ENCODE data around the gene KCP.

KCP gene

DNA sequence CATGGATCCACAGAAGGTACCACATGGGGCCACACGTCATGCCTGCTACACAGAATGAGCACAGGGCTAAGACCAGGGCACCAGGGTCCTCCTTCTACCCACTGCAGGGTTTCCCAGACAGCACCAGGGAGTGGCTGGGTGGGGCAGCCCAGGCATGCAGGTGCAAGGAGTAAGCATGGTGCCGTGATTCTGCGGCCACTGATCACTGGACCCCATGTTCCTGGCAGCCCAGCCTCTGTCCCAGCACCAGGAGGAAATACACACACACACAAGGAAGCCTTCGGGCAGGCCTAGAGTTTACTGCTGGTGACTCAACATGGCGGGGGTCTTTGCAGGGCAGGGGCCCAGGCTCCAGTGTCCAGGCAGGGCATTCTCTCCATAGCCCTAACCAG is 33.9 kb downstream of the KCP start:
- no peak for DNase-seq (ENCODE audit: low read depth in 2 of 3, low spot score in 2 of 3)

DNA sequence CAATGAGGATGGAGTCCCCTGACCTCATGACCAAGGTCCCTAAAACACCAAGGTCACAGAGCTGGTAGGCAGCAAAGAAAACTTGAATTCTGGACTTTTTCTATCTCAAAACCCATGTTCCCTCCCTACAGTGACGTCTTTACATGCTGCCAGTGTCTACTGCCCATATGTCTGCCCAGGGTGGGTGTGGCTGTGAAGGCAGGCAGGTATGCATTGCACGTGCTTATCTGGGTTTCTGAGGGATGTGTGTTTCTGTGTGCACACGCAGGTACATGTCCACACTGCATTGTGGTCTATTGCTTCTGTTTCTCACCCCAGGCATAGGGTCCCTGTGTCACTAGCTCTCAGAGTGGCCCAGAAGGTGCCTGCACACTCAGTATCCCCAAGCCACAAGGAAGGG is 34.4 kb downstream of the KCP start:
- DNase-seq (ENCODE audit: low read depth in 2 of 3, low spot score in 2 of 3), result no peak

DNA sequence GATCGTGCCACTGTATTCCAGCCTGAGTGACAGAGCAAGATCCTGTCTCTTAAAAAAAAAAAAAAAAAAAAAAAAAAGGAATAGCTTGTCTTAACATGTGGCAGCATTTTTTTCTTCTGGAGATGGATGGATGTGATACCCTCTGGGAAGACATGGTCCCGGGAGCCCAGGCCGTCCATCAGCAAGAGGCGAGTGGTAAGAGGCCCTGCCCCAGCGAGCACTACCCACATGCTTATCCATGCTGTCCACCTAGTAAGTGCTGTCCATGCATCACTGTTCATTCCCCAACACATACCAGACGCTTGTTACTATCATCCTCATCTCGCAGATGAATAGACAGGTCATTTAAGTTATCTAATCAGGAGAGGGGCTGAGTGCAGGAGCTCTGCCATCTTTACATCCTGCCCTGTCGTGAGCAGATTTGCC is 35.0 kb downstream of the KCP start:
- DNase-seq (ENCODE audit: low read depth in 2 of 3, low spot score in 2 of 3), result no peak

DNA sequence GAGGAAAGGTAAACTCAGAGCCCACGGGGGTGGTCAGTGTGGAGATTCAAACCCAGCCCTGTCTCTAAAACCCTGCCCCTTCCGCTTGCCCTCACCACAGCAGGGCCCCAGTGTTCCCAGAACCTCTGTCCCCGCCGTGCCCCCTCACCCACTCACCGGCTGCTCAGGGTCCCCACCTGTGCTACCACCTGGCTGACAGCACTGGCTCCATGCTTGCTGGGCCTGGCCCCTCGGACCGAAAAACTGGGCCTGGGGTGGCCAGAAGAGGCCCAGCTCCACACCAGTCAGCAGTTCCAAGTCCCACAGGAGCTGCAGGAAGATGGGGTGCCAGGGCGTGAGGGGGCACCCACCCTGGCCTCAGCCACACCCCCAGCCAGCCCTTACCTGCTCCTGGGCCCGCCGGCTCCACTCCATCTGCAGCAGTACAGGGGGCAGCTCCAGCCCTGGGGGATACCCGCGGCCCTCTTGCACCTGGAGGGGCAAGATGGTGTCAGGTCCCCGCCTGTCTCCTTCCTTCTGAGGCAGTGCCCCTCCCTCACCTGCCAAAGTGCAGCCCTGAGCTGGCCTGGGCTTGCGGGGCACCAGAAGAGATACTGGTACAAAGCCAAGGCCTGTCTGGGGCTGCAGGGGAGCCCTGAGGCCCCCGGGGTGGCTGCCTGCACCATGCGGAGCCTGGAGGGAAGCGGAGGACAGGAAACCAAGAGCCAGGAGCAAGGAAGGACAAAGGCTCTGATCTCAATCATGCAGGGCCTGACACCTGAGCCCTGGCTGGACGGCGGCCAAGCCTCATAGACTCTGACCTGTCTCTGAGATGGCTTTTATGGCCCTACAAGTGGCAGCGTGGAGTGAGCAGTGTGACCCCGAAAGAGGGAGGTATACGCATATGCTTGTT is 36.1 kb downstream of the KCP start:
- DNase-seq (ENCODE audit: low read depth in 2 of 3, low spot score in 2 of 3), result no peak

DNA sequence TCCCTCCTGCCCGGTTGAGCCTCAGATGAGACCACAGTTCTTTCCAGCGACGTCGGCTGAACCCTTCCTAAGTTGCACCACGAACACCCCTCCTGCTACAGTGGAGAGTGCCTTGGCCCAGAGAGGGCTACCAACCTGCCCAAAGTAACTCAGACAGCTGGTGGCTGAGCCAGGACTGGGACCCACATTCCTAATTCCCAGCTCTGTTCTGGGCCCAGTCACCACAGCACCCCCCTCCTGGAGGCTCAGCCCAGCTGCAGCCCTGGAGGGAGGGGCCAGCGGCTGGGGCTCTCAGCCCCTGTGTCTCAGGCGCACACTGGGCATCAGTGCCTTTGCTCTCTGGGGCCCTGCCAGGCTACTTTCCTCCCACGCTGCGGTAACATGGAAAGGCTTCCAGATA is 37.3 kb downstream of the KCP start:
- no peak for DNase-seq (ENCODE audit: low read depth in 2 of 3, low spot score in 2 of 3)

DNA sequence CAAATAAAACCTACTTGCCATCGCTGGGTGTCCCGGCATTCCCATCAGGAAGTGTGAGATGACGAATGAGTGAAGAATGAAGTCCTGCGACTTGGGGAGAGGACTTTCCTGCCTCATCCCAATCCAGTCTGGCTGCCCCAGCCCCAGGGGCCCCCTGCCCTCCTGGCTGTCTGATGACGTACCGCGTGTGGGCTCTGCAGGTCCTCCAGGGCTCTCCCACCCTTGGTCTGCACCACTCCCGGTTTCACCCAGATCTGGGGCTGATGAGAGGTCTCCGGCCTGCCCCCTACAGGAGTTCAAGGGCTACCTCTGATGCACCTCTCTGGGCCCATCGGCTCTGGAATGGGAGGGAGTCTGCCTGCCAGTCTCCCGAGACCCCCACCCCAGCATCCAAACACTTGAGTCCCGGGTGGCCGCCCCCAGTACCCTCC is 38.1 kb downstream of the KCP start:
- DNase-seq (ENCODE audit: low read depth in 2 of 3, low spot score in 2 of 3), result no peak

DNA sequence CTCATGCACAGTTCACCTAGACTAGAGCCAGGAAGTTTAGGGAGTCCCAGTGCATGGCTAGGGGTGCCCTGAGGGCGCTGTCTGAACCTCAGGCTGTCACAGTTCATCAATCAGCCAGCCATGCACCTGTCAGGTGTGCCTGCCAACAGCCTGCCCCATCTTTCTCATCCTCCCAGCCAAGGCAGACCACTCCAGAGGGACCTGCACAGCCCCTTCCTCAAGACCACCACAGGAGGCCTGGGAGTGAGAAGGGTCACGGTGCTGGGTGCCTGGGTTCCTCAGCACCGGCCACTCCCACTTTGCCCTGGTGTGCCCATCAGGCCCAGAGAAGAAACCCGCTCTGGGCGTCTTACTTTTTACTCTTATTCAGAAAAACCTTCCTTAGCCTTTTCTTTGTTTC is 39.5 kb downstream of the KCP start:
- DNase-seq (ENCODE audit: low read depth in 2 of 3, low spot score in 2 of 3), result no peak

DNA sequence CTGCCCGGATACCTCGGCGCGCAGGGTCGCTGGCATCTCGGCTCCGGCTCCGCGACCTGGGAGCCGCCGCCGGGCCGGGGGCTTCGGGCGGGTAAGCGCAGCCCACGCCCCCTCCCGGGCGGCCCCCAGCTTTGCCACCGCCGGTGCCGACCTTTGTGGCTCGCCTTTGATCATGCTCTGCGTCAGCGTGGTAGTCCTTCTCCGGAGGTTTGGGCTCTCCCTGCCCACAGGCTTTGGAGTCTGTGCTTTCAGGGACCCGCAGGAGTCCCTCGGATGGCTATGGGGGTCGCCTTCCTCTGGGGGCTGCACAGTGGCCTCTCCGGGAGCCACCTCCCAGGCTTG is 40.6 kb downstream of the KCP start:
- DNase-seq (ENCODE audit: low read depth in 2 of 3, low spot score in 2 of 3), result no peak

DNA sequence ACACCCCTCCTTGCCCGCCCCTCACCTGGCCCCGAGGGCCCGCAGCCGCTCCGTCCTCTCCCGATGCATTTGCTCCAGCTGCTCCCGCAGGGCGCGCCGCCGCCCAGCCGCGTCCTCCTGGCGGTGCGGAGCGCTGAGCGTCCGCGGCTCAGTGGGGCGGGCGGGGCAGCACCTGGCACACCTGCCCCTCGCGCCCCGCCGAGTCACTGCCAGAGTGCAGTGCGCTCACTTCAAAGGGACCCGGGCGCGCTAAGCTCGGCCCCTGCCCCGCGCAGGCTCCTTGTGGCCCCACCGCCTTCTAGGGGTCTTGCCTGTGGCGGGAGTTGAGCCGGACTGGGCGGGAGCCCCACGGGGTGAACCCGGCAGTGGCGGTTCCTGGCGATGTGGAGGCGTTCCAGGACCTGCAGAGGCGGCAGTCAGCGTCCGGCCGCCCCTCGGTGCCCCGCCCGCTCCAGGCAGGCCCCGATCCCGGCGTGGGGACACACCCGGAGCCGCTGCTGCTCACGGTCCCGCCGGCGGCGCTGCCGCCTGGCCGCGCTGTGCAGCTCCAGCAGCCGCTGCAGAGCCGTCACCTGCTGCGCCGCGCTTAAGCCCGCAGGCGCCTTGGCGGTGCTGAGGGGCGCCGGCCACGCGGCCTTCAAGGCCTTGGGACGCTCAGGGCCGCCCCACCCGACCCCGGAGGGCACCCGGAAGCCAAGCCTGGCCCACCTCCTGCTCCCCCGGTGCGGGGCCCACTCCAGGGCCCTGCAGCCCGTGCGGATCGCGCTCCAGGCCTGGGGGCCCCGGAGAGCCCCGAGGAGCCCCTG is 41.2 kb downstream of the KCP start:
- DNase-seq (ENCODE audit: low read depth in 2 of 3, low spot score in 2 of 3), result peak; percentile 11 to 43 (median 38)

DNA sequence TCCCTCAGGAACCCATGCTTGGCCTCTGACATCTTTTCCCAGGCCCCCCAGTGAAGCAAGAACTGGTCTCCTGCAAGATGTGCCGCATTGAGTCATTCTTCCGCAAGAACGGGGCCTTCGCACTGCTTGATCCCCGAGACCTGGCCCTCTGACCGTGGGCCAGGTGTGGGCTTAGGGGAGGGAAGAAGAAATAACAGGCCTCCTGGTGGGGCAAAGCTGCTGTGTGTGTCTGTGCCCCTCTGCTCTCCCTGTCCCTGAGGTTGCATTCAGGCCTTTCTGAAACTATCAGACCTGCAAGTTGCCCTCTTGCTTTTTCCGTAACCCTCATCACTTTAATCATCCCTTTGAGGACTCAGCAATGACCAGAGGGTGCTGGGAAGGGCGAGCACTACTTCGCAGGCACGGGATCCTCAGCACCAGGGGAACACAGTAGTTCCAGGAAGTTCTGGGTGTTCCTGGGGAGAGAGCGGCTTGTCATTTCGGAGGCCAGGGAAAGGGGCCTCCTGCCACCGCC is 41.8 kb downstream of the KCP start:
- DNase-seq (ENCODE audit: low read depth in 2 of 3, low spot score in 2 of 3), result no peak

DNA sequence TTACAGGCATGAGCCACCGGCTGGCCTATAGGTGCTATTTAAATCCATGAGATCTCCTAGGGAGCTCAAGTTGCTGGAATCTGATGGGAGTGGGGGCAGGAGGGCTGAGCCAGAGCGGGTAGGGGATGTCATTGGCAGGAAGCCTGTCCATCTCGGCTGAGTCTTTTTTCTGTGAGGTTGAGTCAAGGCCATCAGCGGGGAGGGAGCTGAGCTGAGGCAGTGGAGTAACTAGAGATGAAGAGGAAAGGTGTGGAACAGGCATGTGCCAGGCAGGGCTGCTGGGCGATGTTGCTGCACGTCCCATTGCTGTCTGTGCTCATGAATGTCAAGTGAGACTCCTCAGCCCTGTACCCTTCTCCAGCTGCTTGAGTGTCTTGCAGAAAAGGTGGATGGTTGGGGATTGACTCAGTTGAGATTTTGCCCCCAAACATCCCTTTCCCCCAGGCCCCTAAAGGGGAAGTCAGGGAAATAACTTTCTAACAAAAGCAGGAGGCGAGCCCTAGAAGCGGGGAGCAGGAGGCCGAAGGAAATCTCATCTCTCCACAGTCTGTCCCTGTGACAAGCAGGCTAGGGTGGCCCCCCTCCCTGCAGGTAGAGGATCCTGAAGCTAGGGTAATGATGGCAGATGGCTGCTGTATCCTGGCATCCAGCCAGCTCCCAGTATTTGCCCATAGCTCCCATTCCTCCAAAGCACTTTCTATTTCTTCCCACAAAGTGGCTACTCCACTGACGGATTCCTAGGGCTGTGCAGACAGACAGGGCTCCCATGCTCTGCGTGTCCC is 42.5 kb downstream of the KCP start:
- DNase-seq (ENCODE audit: low read depth in 2 of 3, low spot score in 2 of 3), result no peak

DNA sequence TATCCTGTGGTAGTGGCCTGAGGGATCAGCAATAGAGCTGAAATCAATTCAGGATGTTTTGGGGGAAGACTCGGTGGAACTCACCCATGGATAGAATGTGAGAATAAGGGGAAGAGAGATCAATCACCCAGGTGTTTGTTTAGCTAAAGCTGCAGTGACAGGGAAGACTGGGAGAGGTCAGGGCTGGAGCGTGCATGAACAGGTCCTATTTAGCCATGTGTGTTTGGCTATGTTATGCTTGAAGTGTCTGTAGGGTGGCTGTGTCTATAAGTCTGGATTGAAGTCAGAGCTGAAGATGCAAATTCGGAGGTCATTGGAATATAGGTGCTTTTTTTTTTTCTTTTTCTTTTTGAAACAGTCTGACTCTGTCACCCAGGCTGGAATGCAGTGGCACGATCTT is 43.3 kb downstream of the KCP start:
- DNase-seq (ENCODE audit: low read depth in 2 of 3, low spot score in 2 of 3), result no peak

DNA sequence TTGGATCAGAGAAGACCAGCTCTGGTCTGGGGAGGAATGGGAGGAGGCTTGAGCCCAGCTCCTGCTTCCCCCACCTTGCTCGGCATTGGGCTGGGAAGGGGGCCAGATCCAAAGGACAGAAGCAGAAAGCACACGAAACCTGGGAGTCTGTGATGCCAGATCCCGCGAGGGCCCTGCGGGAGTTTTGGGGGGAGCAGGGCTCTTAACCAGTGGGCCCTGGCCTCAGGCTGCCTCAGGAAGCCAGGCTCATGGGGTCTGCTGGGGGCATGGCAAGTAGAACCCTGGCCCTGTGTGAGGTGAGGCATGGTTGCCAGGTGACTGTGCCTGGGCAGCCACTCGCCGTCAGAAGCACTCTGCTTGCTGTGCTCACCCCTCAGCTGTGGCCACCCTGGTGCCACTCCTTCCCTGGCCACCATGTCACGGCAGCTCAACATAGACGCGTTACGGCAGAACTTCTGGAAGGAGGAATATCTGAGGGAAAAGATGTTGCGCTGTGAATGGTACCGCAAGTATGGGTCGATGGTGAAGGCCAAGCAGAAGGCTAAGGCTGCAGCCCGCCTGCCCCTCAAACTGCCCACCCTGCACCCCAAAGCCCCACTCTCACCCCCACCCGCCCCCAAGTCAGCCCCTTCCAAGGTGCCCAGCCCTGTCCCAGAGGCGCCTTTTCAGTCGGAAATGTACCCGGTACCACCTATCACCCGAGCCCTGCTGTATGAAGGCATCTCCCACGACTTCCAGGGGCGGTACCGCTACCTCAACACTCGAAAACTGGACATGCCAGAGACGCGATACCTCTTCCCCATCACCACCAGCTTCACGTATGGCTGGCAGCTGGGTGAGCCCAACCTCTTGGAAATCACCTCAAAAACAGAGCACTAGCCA is 44.3 kb downstream of the KCP start:
- no peak for DNase-seq (ENCODE audit: low read depth in 2 of 3, low spot score in 2 of 3)

DNA sequence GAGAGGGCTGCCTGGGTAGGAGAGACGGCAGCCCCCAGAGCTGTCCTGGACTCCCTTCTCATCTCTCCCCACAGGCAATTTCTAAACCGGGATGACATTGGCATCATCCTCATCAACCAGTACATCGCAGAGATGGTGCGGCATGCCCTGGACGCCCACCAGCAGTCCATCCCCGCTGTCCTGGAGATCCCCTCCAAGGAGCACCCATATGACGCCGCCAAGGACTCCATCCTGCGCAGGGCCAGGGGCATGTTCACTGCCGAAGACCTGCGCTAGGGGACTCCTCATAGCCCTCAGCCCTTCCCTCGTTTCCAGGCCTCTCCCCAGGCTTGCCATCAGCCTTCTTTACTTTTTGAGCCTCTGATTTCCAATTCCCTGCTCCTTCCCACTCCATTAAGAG is 45.2 kb downstream of the KCP start:
- no peak for DNase-seq (ENCODE audit: low read depth in 2 of 3, low spot score in 2 of 3)

DNA sequence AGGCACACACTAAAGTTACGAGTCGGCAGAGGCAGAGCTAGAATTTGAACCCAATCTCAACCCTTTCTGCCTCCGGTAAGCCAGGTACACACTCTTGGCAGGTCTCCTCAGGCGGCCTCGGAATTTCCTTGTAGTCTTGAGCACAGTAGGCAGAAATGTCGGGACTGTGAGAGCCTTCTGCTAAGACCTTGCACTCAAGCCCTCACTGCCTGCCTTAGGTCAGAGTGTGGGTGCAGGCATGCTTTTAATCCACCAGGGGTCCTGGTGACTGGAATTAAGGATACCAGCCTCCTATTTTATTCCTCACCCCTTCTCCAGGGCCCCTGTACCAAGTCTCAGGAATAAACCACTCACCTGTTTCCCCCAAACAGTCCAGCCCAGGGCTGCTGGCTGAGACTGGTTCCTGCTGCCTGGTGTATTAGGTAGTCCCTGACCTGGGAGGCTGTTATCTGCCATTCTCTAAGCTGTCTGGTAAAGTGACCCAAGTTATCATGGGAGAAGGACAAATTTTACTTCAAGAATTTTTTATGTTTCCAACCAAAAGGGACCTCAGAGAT is 47.0 kb downstream of the KCP start:
- DNase-seq (ENCODE audit: low read depth in 2 of 3, low spot score in 2 of 3), result peak in 1 of 3 experiments; percentile 12

DNA sequence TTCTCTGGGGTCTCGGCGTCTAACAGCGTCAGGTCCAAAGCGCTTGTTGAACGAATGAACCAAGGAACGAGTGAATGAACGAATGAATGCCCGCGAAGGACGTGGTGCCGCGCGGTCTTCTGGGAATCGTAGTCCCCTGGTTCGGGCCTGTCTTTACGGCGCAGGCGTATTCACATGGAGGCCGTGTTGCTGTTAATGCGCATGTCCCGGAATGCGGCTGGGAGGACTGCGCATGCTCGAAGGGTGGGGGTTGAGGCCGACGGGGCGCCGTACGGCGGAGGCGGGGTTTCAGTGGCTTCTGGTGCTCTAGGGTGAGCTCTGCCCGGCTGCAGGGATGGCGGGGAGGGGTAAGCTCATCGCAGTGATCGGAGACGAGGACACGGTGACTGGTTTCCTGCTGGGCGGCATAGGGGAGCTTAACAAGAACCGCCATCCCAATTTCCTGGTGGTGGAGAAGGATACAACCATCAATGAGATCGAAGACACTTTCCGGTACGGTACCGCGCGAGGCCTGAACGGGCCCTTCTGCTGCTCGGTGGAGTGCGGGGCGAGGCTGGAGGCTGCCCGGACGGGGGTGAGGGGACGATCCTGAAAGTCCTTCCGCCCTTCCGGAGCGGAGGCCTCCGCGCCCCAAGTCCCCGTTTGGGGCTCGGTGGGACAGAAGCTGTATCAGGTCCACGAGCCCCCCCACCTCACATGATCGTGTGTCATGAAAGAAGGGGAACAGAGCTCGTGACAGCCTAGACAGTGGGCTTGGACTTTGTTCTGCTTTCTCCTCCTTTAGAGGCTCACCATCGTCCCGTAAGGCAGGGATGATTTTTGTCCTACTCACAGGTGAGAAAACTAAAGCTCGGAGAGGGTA is 47.7 kb downstream of the KCP start, which contains the start of gene ATP6V1F:
TSS of gene ATP6V1F (plus strand) at position 286 of the 862 bp plus-strand sequence. CDS start at position 335, 49 bp downstream.
- DNase-seq (ENCODE audit: low read depth in 2 of 3, low spot score in 2 of 3), result peak; percentile 99 to 100 (median 99)

DNA sequence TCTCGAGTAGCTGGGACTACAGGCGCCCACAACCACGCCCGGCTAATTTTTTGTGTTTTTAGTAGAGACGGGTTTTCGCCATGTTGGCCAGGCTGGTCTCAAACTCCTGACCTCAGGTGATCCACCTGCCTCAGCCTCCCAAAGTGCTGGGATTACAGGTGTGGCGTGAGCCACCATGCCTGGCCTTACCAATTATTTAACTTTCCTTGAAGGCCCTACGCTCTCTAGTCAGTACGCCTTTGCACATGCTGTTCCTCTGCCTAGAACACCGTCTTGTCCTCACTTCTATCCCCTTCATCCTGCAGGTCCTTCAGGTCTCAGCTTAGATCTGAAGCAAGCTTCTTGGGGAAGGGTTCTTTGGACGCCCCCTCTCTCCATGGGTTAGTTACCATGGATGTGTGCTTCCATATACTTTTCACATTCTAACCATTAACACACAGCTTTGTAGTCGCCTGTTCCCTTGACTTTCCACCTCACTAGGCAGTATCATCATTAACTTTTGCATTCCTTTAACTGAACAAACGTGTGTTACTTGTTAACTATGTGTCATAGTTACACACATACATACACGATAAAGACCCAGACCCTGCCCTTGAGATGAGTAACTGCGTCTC is 48.4 kb downstream of the KCP start:
- DNase-seq (ENCODE audit: low read depth in 2 of 3, low spot score in 2 of 3), result no peak

Data from activated CD8-positive, alpha-beta memory T cell treated with anti-CD3 and anti-CD28 coated beads for 48 hours (primary cell).